T-cell (primary cell): ENCODE data around the gene CWH43. TPM values are rescaled to one million over a fixed set of nuclear protein-coding genes. Genes with fewer than 3 reads are reported as not detected.
"Not testable (repeated sequence)": the region's sequence is repeated elsewhere in the genome, so short reads cannot be mapped to it uniquely, and the experiment has no call there.

Experiments
- ATAC-seq, 4 experiments: fragments of 200-7000 bp in 3 of 4; fragments of 150-1000 bp in 1 of 4; cut with Tn5 transposase; replicated peaks in 1 of 4; 1 replicate in 3 of 4; 2 replicates in 1 of 4; pipeline ENCODE4 v1.10.0; 2021; ENCODE audit warnings: moderate library complexity in 3 of 4, mild to moderate bottlenecking in 2 of 4, moderate number of reproducible peaks in 1 of 4
- CTCF ChIA-PET, 2 donors: fragments of 300-600 bp; sonication (Branson Sonifier 250); formaldehyde crosslinking; loops; one replicate each; lab custom pipeline; 2022; ENCODE audit warnings: antibody characterized with exemption in 2 of 2; lab: Charles Lee
- POLR2A ChIA-PET, 2 donors: fragments of 300-600 bp; sonication (Branson Sonifier 250); formaldehyde crosslinking; loops; one replicate each; lab custom pipeline; 2022; ENCODE audit warnings: antibody characterized with exemption in 2 of 2; lab: Charles Lee
- DNase-seq, 35 experiments: peaks; one replicate each; pipeline versions ENCODE4 v3.0.0 to v3.0.0-alpha.2; 2013 to 2023
- H3K27ac ChIP-seq: one replicate; pipeline ENCODE4 v1.5.1; 2013; ENCODE audit warnings: low read length
- H3K27me3 ChIP-seq, 2 experiments: replicated peaks in 1 of 2; 1 replicate in 1 of 2; 2 replicates in 1 of 2; pipeline versions ENCODE4 v1.6.1 to v1.7.0; 2013; ENCODE audit warnings: low read length in 1 of 2, mixed read lengths in 1 of 2; ENCODE audit not compliant: control insufficient read depth in 2 of 2, insufficient read depth in 2 of 2; ENCODE audit errors: extremely low read depth in 1 of 2
- H3K36me3 ChIP-seq, 2 donors: 1 replicate in 1 of 2; 2 replicates in 1 of 2; pipeline versions ENCODE4 v1.6.1 to v1.7.0; 2013; ENCODE audit warnings: low read length in 1 of 2; ENCODE audit not compliant: control insufficient read depth in 2 of 2, insufficient read depth in 1 of 2; ENCODE audit errors: extremely low read depth in 1 of 2
- H3K4me1 ChIP-seq, 2 experiments: 1 replicate in 1 of 2; 2 replicates in 1 of 2; pipeline versions ENCODE4 v1.6.1 to v1.7.0; 2013; ENCODE audit warnings: low read length in 2 of 2, mixed read lengths in 1 of 2; ENCODE audit not compliant: insufficient read depth in 2 of 2, control insufficient read depth in 1 of 2; ENCODE audit errors: extremely low read depth in 1 of 2
- H3K4me3 ChIP-seq, 2 donors: 1 replicate in 1 of 2; 2 replicates in 1 of 2; pipeline versions ENCODE4 v1.5.1 to v1.7.0; 2013; ENCODE audit warnings: mild to moderate bottlenecking in 2 of 2, low read length in 1 of 2, moderate library complexity in 1 of 2; ENCODE audit not compliant: control insufficient read depth in 1 of 2; ENCODE audit errors: extremely low read depth in 1 of 2
- H3K9me3 ChIP-seq: 2 replicates; pipeline ENCODE4 v1.7.0; 2013
- H3K27ac Mint-ChIP-seq, 2 donors: one replicate each; pipeline ENCODE4 v1.8.0; 2020 to 2021; ENCODE audit warnings: mild to moderate bottlenecking in 2 of 2, mixed read lengths in 2 of 2
- H3K27me3 Mint-ChIP-seq, 2 donors: one replicate each; pipeline ENCODE4 v1.8.0; 2021 to 2022; ENCODE audit warnings: mixed read lengths in 2 of 2
- H3K36me3 Mint-ChIP-seq: one replicate; pipeline ENCODE4 v1.8.0; 2021; ENCODE audit warnings: mixed read lengths
- H3K4me1 Mint-ChIP-seq, 3 donors: one replicate each; pipeline ENCODE4 v1.8.0; 2020 to 2022; ENCODE audit warnings: mixed read lengths in 3 of 3, mild to moderate bottlenecking in 1 of 3
- H3K4me3 Mint-ChIP-seq, 3 donors: one replicate each; pipeline ENCODE4 v1.8.0; 2020 to 2022; ENCODE audit warnings: mild to moderate bottlenecking in 3 of 3, mixed read lengths in 3 of 3, moderate library complexity in 3 of 3
- H3K9me3 Mint-ChIP-seq, 3 donors: one replicate each; pipeline ENCODE4 v1.8.0; 2020 to 2022; ENCODE audit warnings: mixed read lengths in 3 of 3
- WGBS: methylation state at CpG from one replicate; pipeline ENCODE4 v1.1.5; 2013; ENCODE audit warnings: missing lambda C conversion rate; ENCODE audit not compliant: insufficient coverage; 5-methylcytosine and 5-hydroxymethylcytosine counted together
- total RNA-seq, 35 experiments: library from RNA in 6 of 35; stranded (reverse) in 6 of 35; fragments of 120-200 nt in 1 of 35; gene quantifications; one replicate each; pipeline versions ENCODE4 v1.2.1 to v1.2.4 and lab custom pipeline; 2013 to 2026

The CWH43 gene
- total RNA-seq, 5 donors from 2014 or later (not counting 1 experiment from before 2014, with no cell fraction given): not detected

- H3K4me3 ChIP-seq: not testable (repeated sequence)
- peaks cover 42 to 61% of the 10 kb centered on the region in 2 donors for H3K27me3 Mint-ChIP-seq
Measured at GRCh38 chr4:48984005-48984404, 2.1 kb upstream of the CWH43 start.

GRCh38 chr4:48985602-48985975 lies 486 bp upstream of the CWH43 start:
- no peak overlapping the region for H3K4me3 Mint-ChIP-seq
- Histone ChIP-seq H3K4me3 (no peak overlapping the region), H3K36me3 (no peaks in the 10 kb centered on the region), H3K9me3 (no peaks in the 10 kb centered on the region), H3K4me1 (no peaks in the 10 kb centered on the region), H3K27me3 (peaks cover 0 to 17% of the 10 kb centered on the region in 2 experiments), H3K27ac (no peak overlapping the region)
- H3K9me3 Mint-ChIP-seq: peaks cover 0 to 6% (median 0%) of the 10 kb centered on the region in 3 donors
- no peak for DNase-seq
- 25% methylated on average over 15 of the region's 18 CpGs for WGBS
- H3K36me3 Mint-ChIP-seq: no peaks in the 10 kb centered on the region
- no peak overlapping the region for H3K27ac Mint-ChIP-seq
- peaks cover 0 to 6% (median 0%) of the 10 kb centered on the region in 3 donors for H3K4me1 Mint-ChIP-seq
- ChIA-PET CTCF (no interaction called here), POLR2A (no interaction called here)
- ATAC-seq: no peak
- H3K27me3 Mint-ChIP-seq: peaks cover 42 to 74% of the 10 kb centered on the region in 2 donors

More at GRCh38 chr4:48984005-48984404, 2.1 kb upstream of the CWH43 start:
- H3K4me1 Mint-ChIP-seq, H3K9me3 ChIP-seq, H3K9me3 Mint-ChIP-seq, H3K4me3 Mint-ChIP-seq, POLR2A ChIA-PET, H3K36me3 Mint-ChIP-seq, CTCF ChIA-PET, DNase-seq, H3K27ac Mint-ChIP-seq, H3K27ac ChIP-seq, H3K36me3 ChIP-seq, ATAC-seq, H3K4me1 ChIP-seq: not testable (repeated sequence)
- no CpG with 5 or more reads among the region's 2 CpGs for WGBS
- H3K27me3 ChIP-seq: peaks cover 0 to 20% of the 10 kb centered on the region in 2 experiments

GRCh38 chr4:48986654-48987164 lies 634 bp downstream of the CWH43 start:
- WGBS: 58% methylated on average over 23 of the region's 27 CpGs
- DNase-seq (no peak), ATAC-seq (no peak)
- H3K4me3 ChIP-seq: no peak overlapping the region
- peaks cover 0 to 6% (median 0%) of the 10 kb centered on the region in 3 donors for H3K4me1 Mint-ChIP-seq
- H3K4me1 ChIP-seq: no peaks in the 10 kb centered on the region
- H3K27me3 ChIP-seq: peaks cover 0 to 17% of the 10 kb centered on the region in 2 experiments
- H3K27ac ChIP-seq: no peak overlapping the region
- peaks cover 40 to 70% of the 10 kb centered on the region in 2 donors for H3K27me3 Mint-ChIP-seq
- H3K9me3 ChIP-seq: no peaks in the 10 kb centered on the region
- H3K9me3 Mint-ChIP-seq: peaks cover 0 to 6% (median 0%) of the 10 kb centered on the region in 3 donors
- no peaks in the 10 kb centered on the region for H3K36me3 ChIP-seq
- POLR2A ChIA-PET: no interaction called here
- H3K4me3 Mint-ChIP-seq: no peak overlapping the region
- CTCF ChIA-PET: no interaction called here
- no peak overlapping the region for H3K27ac Mint-ChIP-seq
- no peaks in the 10 kb centered on the region for H3K36me3 Mint-ChIP-seq

- peaks cover 34 to 51% of the 10 kb centered on the region in 2 donors for H3K27me3 Mint-ChIP-seq
- no peak for ATAC-seq
- Histone ChIP-seq H3K4me1 (no peaks in the 10 kb centered on the region), H3K4me3 (no peak overlapping the region), H3K9me3 (no peaks in the 10 kb centered on the region), H3K36me3 (no peaks in the 10 kb centered on the region), H3K27ac (no peak overlapping the region), H3K27me3 (peaks cover 0 to 19% of the 10 kb centered on the region in 2 experiments)
- no CpG with 5 or more reads among the region's 5 CpGs for WGBS
- ChIA-PET CTCF (no interaction called here), POLR2A (no interaction called here)
- H3K36me3 Mint-ChIP-seq: no peaks in the 10 kb centered on the region
- DNase-seq: no peak
- no peaks in the 10 kb centered on the region for H3K9me3 Mint-ChIP-seq
- peaks cover 0 to 6% (median 0%) of the 10 kb centered on the region in 3 donors for H3K4me1 Mint-ChIP-seq
- no peak overlapping the region for H3K4me3 Mint-ChIP-seq
- no peak overlapping the region for H3K27ac Mint-ChIP-seq
Measured at GRCh38 chr4:48989461-48990203, 3.6 kb downstream of the CWH43 start.

- Mint-ChIP-seq H3K9me3 (no peaks in the 10 kb centered on the region), H3K27me3 (peaks cover 29 to 47% of the 10 kb centered on the region in 2 donors), H3K27ac (no peak overlapping the region), H3K4me3 (no peak overlapping the region), H3K4me1 (peaks cover 0 to 6% (median 0%) of the 10 kb centered on the region in 3 donors), H3K36me3 (no peaks in the 10 kb centered on the region)
- no CpG with 5 or more reads among the region's 3 CpGs for WGBS
- H3K4me3 ChIP-seq: no peak overlapping the region
- DNase-seq (no peak), ATAC-seq (no peak)
- H3K4me1 ChIP-seq: no peaks in the 10 kb centered on the region
- H3K36me3 ChIP-seq: no peaks in the 10 kb centered on the region
- no peaks in the 10 kb centered on the region for H3K9me3 ChIP-seq
- H3K27me3 ChIP-seq: peaks cover 0 to 8% of the 10 kb centered on the region in 2 experiments
- ChIA-PET POLR2A (no interaction called here), CTCF (no interaction called here)
- H3K27ac ChIP-seq: no peak overlapping the region
Measured at GRCh38 chr4:48991357-48991756, 5.3 kb downstream of the CWH43 start.

GRCh38 chr4:48997962-48998361 lies 11.9 kb downstream of the CWH43 start:
- no CpG with 5 or more reads among the region's 3 CpGs for WGBS

More at GRCh38 chr4:48997962-48998361, 11.9 kb downstream of the CWH43 start:
- no peak overlapping the region for H3K4me3 Mint-ChIP-seq
- peaks cover 25 to 41% of the 10 kb centered on the region in 2 donors for H3K27me3 Mint-ChIP-seq
- ATAC-seq: no peak
- Histone ChIP-seq H3K27me3 (peaks cover 0 to 3% of the 10 kb centered on the region in 2 experiments), H3K9me3 (no peaks in the 10 kb centered on the region), H3K4me3 (no peak overlapping the region), H3K36me3 (no peaks in the 10 kb centered on the region), H3K4me1 (no peaks in the 10 kb centered on the region), H3K27ac (no peak overlapping the region)
- POLR2A ChIA-PET: no interaction called here
- H3K9me3 Mint-ChIP-seq: peaks cover 0 to 4% (median 0%) of the 10 kb centered on the region in 3 donors
- CTCF ChIA-PET: no interaction called here
- DNase-seq: no peak
- H3K36me3 Mint-ChIP-seq: no peaks in the 10 kb centered on the region
- no peaks in the 10 kb centered on the region for H3K4me1 Mint-ChIP-seq
- no peak overlapping the region for H3K27ac Mint-ChIP-seq
